HFFc6 (cell line): ENCODE measurements around the gene NRP1. TPM values are rescaled to one million over a fixed set of nuclear protein-coding genes. Genes with fewer than 3 reads are reported as not detected.

ENCODE experiments used
- DNase-seq: peaks from one replicate; pipeline ENCODE4 v3.0.0-alpha.2; 2018
- H3K27ac Mint-ChIP-seq: 2 replicates; pipeline ENCODE4 v1.8.0; 2020; ENCODE audit warnings: mild to moderate bottlenecking, mixed read lengths
- H3K27me3 Mint-ChIP-seq: 2 replicates; pipeline ENCODE4 v1.8.0; 2021; ENCODE audit warnings: mild to moderate bottlenecking, moderate library complexity, mixed read lengths; ENCODE audit not compliant: insufficient read depth
- H3K36me3 Mint-ChIP-seq: 2 replicates; pipeline ENCODE4 v1.8.0; 2021; ENCODE audit warnings: low read depth, mixed read lengths
- H3K4me1 Mint-ChIP-seq: 2 replicates; pipeline ENCODE4 v1.8.0; 2020; ENCODE audit warnings: low read depth, mixed read lengths
- H3K4me3 Mint-ChIP-seq: 2 replicates; pipeline ENCODE4 v1.8.0; 2020; ENCODE audit warnings: mild to moderate bottlenecking, moderate library complexity, mixed read lengths
- H3K9me3 Mint-ChIP-seq: 2 replicates; pipeline ENCODE4 v1.8.0; 2020; ENCODE audit warnings: mild to moderate bottlenecking, mixed read lengths
- CTCF ChIP-seq: fragments of 200-600 bp; sonication (generic); IDR thresholded peaks from 2 replicates; pipeline ENCODE4 v1.5.0; 2021; ENCODE audit warnings: antibody characterized with exemption, mild to moderate bottlenecking
- total RNA-seq, 6 experiments: library from RNA; stranded (reverse); fragmentation: NEBNext Ultra II Directional; extraction: Animal tissue kit (Norgen Biotek cat#: 25700); gene quantifications; 2 replicates in 1 of 6; 3 replicates in 5 of 6; pipeline ENCODE4 v1.2.3, GENCODE V29; 2021

The NRP1 gene
- total RNA-seq, 6 experiments from 2014 or later: 136 to 164 (median 147) TPM

GRCh38 chr10:33278198-33278597 lies 56.3 kb downstream of the NRP1 start:
- no peaks in the 10 kb centered on the region for H3K9me3 Mint-ChIP-seq
- H3K4me3 Mint-ChIP-seq: no peak overlapping the region
- DNase-seq: no peak
- no peak for TF ChIP-seq CTCF
- peak overlapping the region; percentile 64; the same call in 1 of the 2 replicates for H3K27ac Mint-ChIP-seq
- H3K4me1 Mint-ChIP-seq: peaks cover 76% of the 10 kb centered on the region
- peaks cover 46% of the 10 kb centered on the region for H3K36me3 Mint-ChIP-seq
- peaks cover 2% of the 10 kb centered on the region; the same call in 1 of the 2 replicates for H3K27me3 Mint-ChIP-seq

GRCh38 chr10:33277135-33277536 lies 57.3 kb downstream of the NRP1 start:
- H3K4me1 Mint-ChIP-seq: peaks cover 85% of the 10 kb centered on the region
- H3K4me3 Mint-ChIP-seq: peak overlapping the region; percentile 63
- peak overlapping the region; percentile 88 for H3K27ac Mint-ChIP-seq
- H3K9me3 Mint-ChIP-seq: no peaks in the 10 kb centered on the region
- TF ChIP-seq CTCF: no peak
- peaks cover 2% of the 10 kb centered on the region; the same call in 1 of the 2 replicates for H3K27me3 Mint-ChIP-seq
- peaks cover 42% of the 10 kb centered on the region for H3K36me3 Mint-ChIP-seq
- DNase-seq: peak; percentile 61

GRCh38 chr10:33276282-33276923 lies 58.1 kb downstream of the NRP1 start:
- peak overlapping the region; percentile 88 for H3K27ac Mint-ChIP-seq
- H3K4me3 Mint-ChIP-seq: peak overlapping the region; percentile 28
- no peak for DNase-seq
- peaks cover 38% of the 10 kb centered on the region for H3K36me3 Mint-ChIP-seq
- peaks cover 88% of the 10 kb centered on the region for H3K4me1 Mint-ChIP-seq
- no peaks in the 10 kb centered on the region for H3K27me3 Mint-ChIP-seq
- no peak for TF ChIP-seq CTCF
- H3K9me3 Mint-ChIP-seq: no peaks in the 10 kb centered on the region

- peak; percentile 21 for DNase-seq
- H3K36me3 Mint-ChIP-seq: peaks cover 31% of the 10 kb centered on the region
- peak overlapping the region; percentile 99 for H3K27ac Mint-ChIP-seq
- TF ChIP-seq CTCF: no peak
- no peaks in the 10 kb centered on the region for H3K27me3 Mint-ChIP-seq
- H3K9me3 Mint-ChIP-seq: no peaks in the 10 kb centered on the region
- H3K4me1 Mint-ChIP-seq: peaks cover 82% of the 10 kb centered on the region
- peak overlapping the region; percentile 83 for H3K4me3 Mint-ChIP-seq
Observed at GRCh38 chr10:33274096-33274785, 60.2 kb downstream of the NRP1 start.

- TF ChIP-seq CTCF: peak; percentile 50
- peak; percentile 98 for DNase-seq
- Mint-ChIP-seq H3K4me3 (peak overlapping the region; percentile 83), H3K4me1 (peaks cover 74% of the 10 kb centered on the region), H3K27me3 (no peaks in the 10 kb centered on the region), H3K9me3 (no peaks in the 10 kb centered on the region), H3K27ac (peak overlapping the region; percentile 99), H3K36me3 (peaks cover 28% of the 10 kb centered on the region)
Observed at GRCh38 chr10:33273295-33274002, 61.0 kb downstream of the NRP1 start.
